Cardiac muscle cell (in vitro differentiated cells and primary cell): ENCODE results near the gene UBA5. TPM values are rescaled to one million over a fixed set of nuclear protein-coding genes. Genes with fewer than 3 reads are reported as not detected.

Experiments
- DNase-seq, 2 donors: peaks; one replicate each; pipeline versions ENCODE4 v3.0.0 to v3.0.0-alpha.2; 2010 to 2017; ENCODE audit warnings: low read depth in 1 of 2, low spot score in 1 of 2
- H3K27ac ChIP-seq: fragments of 200-600 bp; sonication (generic); 2 replicates; pipeline ENCODE4 v1.5.1; 2016
- H3K27me3 ChIP-seq: fragments of 200-600 bp; sonication (generic); 2 replicates; pipeline ENCODE4 v1.6.0; 2016; ENCODE audit warnings: control low read depth
- H3K36me3 ChIP-seq: fragments of 200-600 bp; sonication (generic); 2 replicates; pipeline ENCODE4 v1.5.1; 2016; ENCODE audit warnings: control low read depth
- H3K4me1 ChIP-seq: fragments of 200-600 bp; sonication (generic); 2 replicates; pipeline ENCODE4 v1.8.1; 2017; ENCODE audit warnings: low read depth, mild to moderate bottlenecking, mixed run types
- H3K4me3 ChIP-seq: fragments of 200-600 bp; sonication (generic); 2 replicates; pipeline ENCODE4 v1.5.1; 2016; ENCODE audit warnings: mild to moderate bottlenecking
- H3K9me3 ChIP-seq: fragments of 200-600 bp; sonication (generic); 2 replicates; pipeline ENCODE4 v1.5.1; 2017; ENCODE audit warnings: low read depth, mild to moderate bottlenecking, control low read depth
- polyA plus RNA-seq: library from polyadenylated mRNA; unstranded; fragments of >200 nt; fragmentation: Nextera tagmentation; extraction: Ambion mirVana; gene quantifications from 2 replicates; pipeline ENCODE4 v1.2.1, GENCODE V29; 2016
- total RNA-seq: library from RNA; depleted of rRNA; stranded (reverse); fragments of >200 nt; gene quantifications from 2 replicates; pipeline ENCODE4 v1.2.3, GENCODE V29; 2016
- TF ChIP-seq, protein P1 (sequence below): IDR thresholded peaks from 2 replicates; pipeline ENCODE4 v1.5.1; 2012; ENCODE audit warnings: low read depth, mild to moderate bottlenecking, low read length

Gene UBA5
- total and polyA plus RNA-seq, 2 experiments from 2014 or later: 38.3 to 107 TPM

DNA sequence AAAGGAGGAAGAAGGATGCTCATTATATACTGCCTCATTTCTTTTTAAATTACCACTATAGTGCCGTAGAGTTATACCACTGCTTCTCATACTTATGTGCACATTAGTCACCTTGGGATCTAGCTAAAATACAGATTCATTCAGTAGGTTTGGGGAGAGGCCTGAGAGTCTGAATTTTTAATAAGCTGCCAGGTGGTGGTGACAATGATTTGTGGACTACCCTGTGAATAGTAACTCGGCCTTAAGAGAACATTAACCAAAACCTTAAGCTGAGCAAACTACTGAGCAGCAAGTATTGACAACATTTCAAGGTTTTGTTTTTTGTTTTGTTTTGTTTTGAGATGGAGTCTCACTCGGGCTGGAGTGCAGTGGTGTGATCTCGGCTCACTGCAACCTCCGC, 19.8 kb downstream of the UBA5 start:
- Histone ChIP-seq H3K4me1 (no peaks in the 10 kb centered on the region), H3K4me3 (no peak overlapping the region), H3K27ac (peak overlapping the region; percentile 49), H3K27me3 (no peaks in the 10 kb centered on the region), H3K36me3 (peaks cover 70% of the 10 kb centered on the region), H3K9me3 (no peaks in the 10 kb centered on the region)
- no peak for DNase-seq
- TF ChIP-seq, protein P1, sequence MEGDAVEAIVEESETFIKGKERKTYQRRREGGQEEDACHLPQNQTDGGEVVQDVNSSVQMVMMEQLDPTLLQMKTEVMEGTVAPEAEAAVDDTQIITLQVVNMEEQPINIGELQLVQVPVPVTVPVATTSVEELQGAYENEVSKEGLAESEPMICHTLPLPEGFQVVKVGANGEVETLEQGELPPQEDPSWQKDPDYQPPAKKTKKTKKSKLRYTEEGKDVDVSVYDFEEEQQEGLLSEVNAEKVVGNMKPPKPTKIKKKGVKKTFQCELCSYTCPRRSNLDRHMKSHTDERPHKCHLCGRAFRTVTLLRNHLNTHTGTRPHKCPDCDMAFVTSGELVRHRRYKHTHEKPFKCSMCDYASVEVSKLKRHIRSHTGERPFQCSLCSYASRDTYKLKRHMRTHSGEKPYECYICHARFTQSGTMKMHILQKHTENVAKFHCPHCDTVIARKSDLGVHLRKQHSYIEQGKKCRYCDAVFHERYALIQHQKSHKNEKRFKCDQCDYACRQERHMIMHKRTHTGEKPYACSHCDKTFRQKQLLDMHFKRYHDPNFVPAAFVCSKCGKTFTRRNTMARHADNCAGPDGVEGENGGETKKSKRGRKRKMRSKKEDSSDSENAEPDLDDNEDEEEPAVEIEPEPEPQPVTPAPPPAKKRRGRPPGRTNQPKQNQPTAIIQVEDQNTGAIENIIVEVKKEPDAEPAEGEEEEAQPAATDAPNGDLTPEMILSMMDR: no peak

DNA sequence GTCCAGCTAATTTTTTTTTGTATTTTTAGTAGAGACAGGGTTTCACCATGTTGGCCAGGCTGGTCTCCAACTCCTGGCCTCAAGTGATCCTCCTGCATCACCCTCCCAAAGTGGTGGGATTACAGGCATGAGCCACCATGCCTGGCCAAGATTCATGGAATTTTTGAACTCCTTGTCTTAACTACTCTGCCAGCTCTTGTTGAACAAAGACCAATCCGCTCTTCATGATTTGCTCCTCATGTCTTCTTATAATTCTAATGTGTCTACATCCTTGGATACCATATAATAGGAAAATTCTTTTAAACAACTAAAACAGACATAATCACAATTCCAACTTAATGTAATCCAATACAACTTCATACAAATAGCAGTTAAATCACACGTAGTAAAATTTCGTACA, 21.3 kb downstream of the UBA5 start:
- Histone ChIP-seq H3K4me3 (no peak overlapping the region), H3K36me3 (peaks cover 66% of the 10 kb centered on the region), H3K9me3 (no peaks in the 10 kb centered on the region), H3K27me3 (no peaks in the 10 kb centered on the region), H3K27ac (no peak overlapping the region), H3K4me1 (no peaks in the 10 kb centered on the region)
- no peak for DNase-seq
- TF ChIP-seq, protein P1: no peak

DNA sequence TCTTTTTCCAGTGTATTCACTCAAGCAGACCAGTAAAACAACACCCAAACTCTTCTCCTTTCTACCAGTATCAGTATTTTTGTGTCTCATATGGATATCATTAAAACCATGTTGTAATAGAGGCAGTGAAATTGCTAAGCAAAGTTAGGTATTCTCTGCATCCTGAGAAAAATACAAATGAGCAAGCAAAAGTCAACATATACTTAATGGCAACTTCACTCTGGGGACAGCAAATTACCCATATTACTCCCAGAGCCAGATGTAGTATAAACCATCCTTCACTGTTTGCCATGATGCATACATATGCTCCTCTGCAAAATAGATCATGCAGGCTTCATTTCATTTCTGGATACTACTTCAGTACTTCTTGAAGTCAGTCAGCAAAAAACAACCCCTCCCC, 22.1 kb downstream of the UBA5 start:
- DNase-seq: no peak
- H3K4me3 ChIP-seq: no peak overlapping the region
- TF ChIP-seq, protein P1: no peak
- H3K27ac ChIP-seq: no peak overlapping the region
- no peaks in the 10 kb centered on the region for H3K27me3 ChIP-seq
- H3K4me1 ChIP-seq: no peaks in the 10 kb centered on the region
- H3K9me3 ChIP-seq: no peaks in the 10 kb centered on the region
- peaks cover 66% of the 10 kb centered on the region for H3K36me3 ChIP-seq

DNA sequence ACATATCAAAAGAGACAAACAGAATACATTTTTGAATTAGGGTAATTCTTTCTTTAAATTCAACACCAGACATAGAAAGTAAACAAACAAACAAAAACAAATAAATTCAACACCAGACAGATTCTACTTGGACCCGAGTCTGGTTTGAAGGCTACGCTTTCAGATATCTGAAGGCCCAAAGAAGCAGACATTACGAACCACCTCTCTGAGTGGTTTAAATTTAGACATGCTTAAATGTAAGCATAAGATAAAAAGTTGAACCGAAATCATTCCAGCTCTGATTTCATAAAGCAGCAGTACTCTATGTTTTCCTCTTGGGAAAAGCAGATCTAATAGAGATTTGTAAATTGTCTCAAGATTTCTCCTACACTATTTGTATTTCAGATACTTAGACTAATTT, 29.9 kb downstream of the UBA5 start:
- peaks cover 9% of the 10 kb centered on the region for H3K4me1 ChIP-seq
- no peaks in the 10 kb centered on the region for H3K9me3 ChIP-seq
- H3K36me3 ChIP-seq: peaks cover 79% of the 10 kb centered on the region
- peak overlapping the region; percentile 69 for H3K27ac ChIP-seq
- DNase-seq: peak in 1 of 2 donors; percentile 3
- H3K27me3 ChIP-seq: no peaks in the 10 kb centered on the region
- H3K4me3 ChIP-seq: no peak overlapping the region
- TF ChIP-seq, protein P1: no peak

DNA sequence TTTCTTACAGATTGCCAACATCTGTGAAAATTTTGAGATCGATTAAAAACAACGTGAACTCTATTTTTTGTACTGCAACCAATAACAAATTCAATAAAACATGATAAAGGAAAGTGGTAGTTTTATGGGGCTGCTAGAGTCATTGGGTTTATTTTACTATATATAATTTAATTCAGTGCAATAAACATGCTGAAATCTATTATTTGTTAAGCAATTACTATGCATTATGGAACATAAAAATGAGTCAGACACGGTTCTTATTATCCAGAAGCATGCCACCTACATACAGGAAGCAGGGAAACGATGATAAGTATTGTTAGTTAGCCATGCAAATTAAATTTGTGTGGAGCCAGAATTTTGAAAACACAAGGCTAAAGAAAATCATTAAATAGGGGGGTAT, 34.9 kb downstream of the UBA5 start:
- no peak overlapping the region for H3K4me3 ChIP-seq
- peaks cover 5% of the 10 kb centered on the region for H3K4me1 ChIP-seq
- no peaks in the 10 kb centered on the region for H3K9me3 ChIP-seq
- peak overlapping the region; percentile 4 for H3K27ac ChIP-seq
- H3K36me3 ChIP-seq: peaks cover 65% of the 10 kb centered on the region
- DNase-seq: no peak
- no peaks in the 10 kb centered on the region for H3K27me3 ChIP-seq
- TF ChIP-seq, protein P1: no peak

DNA sequence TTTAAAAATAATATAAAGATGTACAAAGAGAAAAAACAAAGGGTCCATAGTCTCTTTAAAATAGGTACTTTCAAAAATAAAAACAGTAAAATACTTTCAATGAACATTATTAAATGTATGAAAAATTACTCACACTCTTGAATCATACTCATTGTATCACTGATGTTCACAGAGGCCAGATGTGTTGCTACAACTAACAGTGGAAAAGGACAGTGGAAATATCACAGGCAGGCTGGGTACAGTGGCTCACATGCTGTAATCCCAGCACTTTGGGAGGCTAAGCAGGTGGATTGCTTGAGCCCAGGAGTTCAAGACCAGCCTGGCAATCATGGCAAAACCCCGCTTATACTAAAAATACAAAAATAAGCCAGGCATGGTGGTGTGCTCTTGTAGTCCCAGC, 35.3 kb downstream of the UBA5 start:
- peaks cover 1% of the 10 kb centered on the region for H3K4me1 ChIP-seq
- H3K27me3 ChIP-seq: no peaks in the 10 kb centered on the region
- no peak overlapping the region for H3K27ac ChIP-seq
- TF ChIP-seq, protein P1: no peak
- H3K36me3 ChIP-seq: peaks cover 65% of the 10 kb centered on the region
- DNase-seq: peak in 1 of 2 donors; percentile 4
- no peak overlapping the region for H3K4me3 ChIP-seq
- H3K9me3 ChIP-seq: no peaks in the 10 kb centered on the region
